Gastrocnemius medialis (tissue), 4 donors: ENCODE measurements around the gene UGT1A10.

Experiments used
- POLR2A ChIP-seq, 2 donors: fragments of 450-650 bp; IDR thresholded peaks; one replicate each; pipeline ENCODE4 v1.6.1; 2017; ENCODE audit warnings: antibody characterized with exemption in 2 of 2, mild to moderate bottlenecking in 2 of 2, moderate library complexity in 2 of 2
- TF ChIP-seq, protein P1 (sequence below), 5 experiments: fragments of 450-650 bp in 3 of 5; fragments of 200-600 bp in 2 of 5; sonication (generic) in 2 of 5; IDR thresholded peaks in 4 of 5; conservative IDR thresholded peaks in 1 of 5; 1 replicate in 4 of 5; 2 replicates in 1 of 5; pipeline ENCODE4 v1.5.1; 2016 to 2019; ENCODE audit warnings: antibody characterized with exemption in 5 of 5, mild to moderate bottlenecking in 3 of 5, moderate library complexity in 3 of 5

DNA sequence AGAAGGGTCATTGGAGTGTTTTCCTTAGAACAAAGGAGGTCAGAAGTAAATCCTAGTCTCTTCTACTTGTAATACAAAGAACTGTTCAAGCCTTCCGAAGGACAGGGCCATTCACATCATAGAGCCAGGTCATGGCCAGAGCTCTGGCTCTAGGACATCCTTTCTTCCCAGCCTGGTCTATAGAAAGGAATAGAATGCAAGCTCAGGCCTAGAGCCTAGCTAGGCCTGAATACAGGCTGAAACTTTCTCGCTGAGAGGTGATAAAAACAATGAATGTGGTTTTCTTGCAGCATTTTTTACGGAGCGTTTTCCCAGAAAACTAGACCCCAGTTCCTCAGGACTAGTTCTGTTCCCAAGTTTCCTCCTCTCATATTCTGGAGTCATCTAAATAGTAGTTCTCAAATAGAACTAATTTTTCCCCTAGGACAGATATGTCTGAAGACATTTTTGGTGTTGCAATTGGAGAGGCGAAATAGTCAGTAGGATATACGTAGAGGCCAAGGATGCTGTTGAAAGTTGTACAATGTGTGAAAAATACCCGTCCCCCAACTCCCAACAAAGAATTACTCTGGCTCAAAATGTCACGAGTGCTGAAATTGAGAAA, 63.3 kb downstream of the UGT1A10 start:
- TF ChIP-seq, protein P1, sequence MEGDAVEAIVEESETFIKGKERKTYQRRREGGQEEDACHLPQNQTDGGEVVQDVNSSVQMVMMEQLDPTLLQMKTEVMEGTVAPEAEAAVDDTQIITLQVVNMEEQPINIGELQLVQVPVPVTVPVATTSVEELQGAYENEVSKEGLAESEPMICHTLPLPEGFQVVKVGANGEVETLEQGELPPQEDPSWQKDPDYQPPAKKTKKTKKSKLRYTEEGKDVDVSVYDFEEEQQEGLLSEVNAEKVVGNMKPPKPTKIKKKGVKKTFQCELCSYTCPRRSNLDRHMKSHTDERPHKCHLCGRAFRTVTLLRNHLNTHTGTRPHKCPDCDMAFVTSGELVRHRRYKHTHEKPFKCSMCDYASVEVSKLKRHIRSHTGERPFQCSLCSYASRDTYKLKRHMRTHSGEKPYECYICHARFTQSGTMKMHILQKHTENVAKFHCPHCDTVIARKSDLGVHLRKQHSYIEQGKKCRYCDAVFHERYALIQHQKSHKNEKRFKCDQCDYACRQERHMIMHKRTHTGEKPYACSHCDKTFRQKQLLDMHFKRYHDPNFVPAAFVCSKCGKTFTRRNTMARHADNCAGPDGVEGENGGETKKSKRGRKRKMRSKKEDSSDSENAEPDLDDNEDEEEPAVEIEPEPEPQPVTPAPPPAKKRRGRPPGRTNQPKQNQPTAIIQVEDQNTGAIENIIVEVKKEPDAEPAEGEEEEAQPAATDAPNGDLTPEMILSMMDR (IDR thresholded peaks at IDR 0.05 in 4 of 5, conservative IDR thresholded peaks at IDR 0.05 in 1 of 5) = no peak
- no peak for TF ChIP-seq POLR2A (IDR thresholded peaks at IDR 0.05)
